ENCODE measurements around the gene FAM136A. TPM values are rescaled to one million over a fixed set of nuclear protein-coding genes. Genes with fewer than 3 reads are reported as not detected.
"Not testable (repeated sequence)": the region's sequence is repeated elsewhere in the genome, so short reads cannot be mapped to it uniquely, and the experiment has no call there.

FAM136A gene
- total RNA-seq: 10.7 and 20.3 TPM in 2 replicates

GRCh38 chr2:70301344-70302194 lies at the start of gene FAM136A:
Gene FAM136A, minus strand, starts transcription at chr2:70302067. Its CDS starts 56 bp downstream, at chr2:70302011.
- peak; percentile 82 to 89 for DNase-seq (ENCODE audit: low read depth in 2 of 2)

GRCh38 chr2:70349921-70350685 lies 48.2 kb upstream of the FAM136A start:
- DNase-seq (ENCODE audit: low read depth in 2 of 2): peak in 1 of 2 donors; percentile 89

DNA sequence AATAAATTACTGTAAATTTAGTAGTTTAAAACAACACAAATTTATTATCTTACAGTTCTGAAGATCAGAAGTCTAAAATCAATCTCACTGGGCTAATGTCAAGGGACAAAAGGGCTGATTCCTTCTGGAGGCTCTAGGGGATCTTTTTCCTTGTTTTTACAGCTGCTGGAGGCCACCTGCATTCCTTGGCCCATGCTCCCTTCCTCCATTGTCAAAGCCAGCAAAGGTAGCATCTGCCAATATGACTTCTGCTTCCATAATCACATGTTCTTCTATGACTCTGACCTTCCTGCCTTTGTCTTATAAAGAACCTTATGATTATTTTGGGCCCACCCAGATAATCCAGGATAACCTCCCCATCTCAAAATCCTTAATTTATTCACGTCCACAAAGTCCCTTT lies 46.0 kb upstream of the FAM136A start:
- peak in 1 of 2 donors; percentile 29 for DNase-seq (ENCODE audit: low read depth in 2 of 2)

GRCh38 chr2:70344195-70344594 lies 42.3 kb upstream of the FAM136A start:
- peak in 1 of 2 donors; percentile 41 for DNase-seq (ENCODE audit: low read depth in 2 of 2)

GRCh38 chr2:70341477-70341765 lies 39.6 kb upstream of the FAM136A start:
- DNase-seq (ENCODE audit: low read depth in 2 of 2): no peak

DNA sequence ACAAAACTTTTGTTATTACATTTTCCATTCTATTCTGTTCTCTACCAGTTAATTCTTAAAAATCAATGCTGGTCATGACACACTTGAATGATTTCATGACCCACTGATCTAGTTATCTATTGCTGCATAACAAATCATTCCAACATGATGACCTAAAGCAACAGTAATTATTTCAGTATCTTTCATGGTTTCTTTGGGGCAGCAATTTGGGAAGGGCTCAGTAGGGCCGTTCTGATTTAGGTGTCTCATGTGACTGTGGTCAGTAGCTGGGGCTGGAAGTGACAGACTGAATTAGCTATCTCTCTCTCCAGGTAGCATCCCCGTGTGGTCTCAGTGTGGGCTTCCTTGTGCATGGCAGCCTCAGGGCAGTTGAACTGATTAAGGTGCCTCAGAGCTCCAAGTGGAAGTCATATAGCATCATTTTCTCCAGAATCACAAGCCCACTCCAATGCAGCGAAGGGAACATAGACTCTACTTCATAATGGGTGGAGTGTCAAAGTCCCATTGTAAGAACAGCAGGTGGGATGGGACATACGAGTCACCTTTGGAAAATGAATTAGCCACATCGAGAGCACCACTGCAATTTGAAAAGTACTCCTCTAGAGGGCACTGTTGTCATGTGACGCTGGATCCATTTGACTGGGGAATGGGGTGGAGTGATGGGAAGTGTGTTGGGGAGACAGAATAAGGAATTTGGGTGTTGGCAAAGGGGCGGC lies 39.1 kb upstream of the FAM136A start:
- peak; percentile 44 to 71 for DNase-seq (ENCODE audit: low read depth in 2 of 2)

GRCh38 chr2:70340075-70340474 lies 38.2 kb upstream of the FAM136A start:
- no peak for DNase-seq (ENCODE audit: low read depth in 2 of 2)

DNA sequence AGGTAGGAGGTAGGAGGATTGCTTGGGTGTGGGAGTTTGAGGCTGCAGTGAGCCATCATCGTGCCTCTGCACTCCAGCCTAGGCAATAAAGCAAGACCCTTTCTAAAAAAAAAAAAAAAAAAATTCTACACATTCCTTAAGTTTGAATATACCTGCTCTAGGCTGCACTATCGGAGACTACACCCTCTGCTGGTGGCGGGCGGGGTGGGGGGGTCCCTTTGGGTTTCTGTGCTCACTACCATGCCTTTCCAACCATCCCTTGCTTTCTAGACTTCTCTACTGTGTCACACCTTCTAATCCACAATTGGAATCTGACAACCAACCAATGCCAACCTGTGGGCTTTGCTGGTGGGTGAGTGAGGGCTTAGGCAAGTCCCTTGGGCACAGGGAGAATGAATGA lies 34.7 kb upstream of the FAM136A start:
- no peak for DNase-seq (ENCODE audit: low read depth in 2 of 2)

- DNase-seq (ENCODE audit: low read depth in 2 of 2): no peak
Measured at GRCh38 chr2:70331012-70331411, 29.1 kb upstream of the FAM136A start.

DNA sequence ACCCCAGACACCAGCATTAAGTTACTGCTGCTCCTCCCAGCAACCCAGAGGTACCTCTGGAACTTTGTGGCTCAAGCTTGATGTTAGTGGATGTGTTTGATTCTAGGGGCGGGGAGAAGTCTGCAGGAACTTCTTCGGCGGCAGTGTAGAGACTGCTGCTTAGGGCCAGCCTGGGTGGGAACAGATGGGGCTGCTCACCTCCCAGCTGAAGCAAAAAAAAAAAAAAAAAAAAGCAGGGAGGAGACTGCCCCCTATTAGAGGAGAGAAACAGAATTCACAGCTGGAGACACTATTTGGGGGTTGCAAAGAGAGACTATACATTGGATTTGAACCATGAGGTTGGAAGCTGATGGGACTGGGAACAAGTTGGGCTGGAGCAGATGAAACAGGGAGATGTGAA lies 28.6 kb upstream of the FAM136A start:
- no peak for DNase-seq (ENCODE audit: low read depth in 2 of 2)

DNA sequence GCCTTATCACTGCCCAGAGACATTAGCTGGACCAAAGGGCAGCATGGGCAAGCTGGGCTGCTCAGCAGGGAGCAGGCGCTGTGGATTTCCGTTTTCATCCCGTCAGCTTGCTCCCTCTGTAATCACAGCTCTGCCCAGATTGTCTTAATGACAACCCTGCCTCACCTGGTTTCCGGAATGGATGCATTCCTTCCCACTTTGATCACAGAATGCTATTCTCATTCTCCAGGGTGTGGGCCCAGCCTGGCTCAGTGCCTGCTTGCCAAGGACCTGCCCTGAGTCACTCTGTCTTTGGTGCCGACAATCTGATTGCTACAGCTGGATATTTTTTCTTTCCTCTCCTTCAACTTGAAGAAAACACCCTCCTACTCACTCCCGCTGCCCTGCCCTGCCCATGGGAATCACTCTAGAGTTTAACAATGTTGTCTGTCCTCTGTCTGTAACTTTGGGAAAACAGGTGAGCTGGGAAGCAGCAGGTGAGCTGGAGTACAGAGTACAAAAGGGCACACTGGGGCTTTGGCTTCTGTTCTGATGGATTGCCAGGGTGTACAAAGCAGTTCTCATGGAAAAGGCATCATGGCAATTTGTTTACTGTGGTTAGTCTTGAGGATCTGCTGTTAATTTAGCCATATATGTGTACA lies 27.2 kb upstream of the FAM136A start:
- no peak for DNase-seq (ENCODE audit: low read depth in 2 of 2)

DNA sequence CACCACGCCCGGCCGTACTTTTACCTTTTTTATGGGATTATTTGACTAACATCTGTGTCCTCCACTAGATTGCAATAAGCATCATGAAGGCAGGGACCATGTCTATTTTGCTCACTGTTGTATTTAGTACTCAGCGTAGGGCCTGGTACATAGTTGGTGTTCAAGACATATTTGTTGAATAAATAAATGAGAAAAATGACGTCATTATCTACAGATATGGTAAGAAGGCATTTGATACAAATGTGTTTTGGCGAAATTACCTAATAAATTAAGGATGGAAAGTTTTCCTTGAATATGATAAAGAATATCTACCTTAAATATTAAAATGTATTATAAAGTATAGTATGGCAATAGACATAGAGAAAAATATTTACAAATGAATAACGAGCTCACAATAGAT lies 24.0 kb upstream of the FAM136A start:
- DNase-seq (ENCODE audit: low read depth in 2 of 2): no peak

- DNase-seq (ENCODE audit: low read depth in 2 of 2): no peak
Measured at GRCh38 chr2:70322518-70322917, 20.7 kb upstream of the FAM136A start.

GRCh38 chr2:70321370-70321769 lies 19.5 kb upstream of the FAM136A start:
- DNase-seq (ENCODE audit: low read depth in 2 of 2): no peak

DNA sequence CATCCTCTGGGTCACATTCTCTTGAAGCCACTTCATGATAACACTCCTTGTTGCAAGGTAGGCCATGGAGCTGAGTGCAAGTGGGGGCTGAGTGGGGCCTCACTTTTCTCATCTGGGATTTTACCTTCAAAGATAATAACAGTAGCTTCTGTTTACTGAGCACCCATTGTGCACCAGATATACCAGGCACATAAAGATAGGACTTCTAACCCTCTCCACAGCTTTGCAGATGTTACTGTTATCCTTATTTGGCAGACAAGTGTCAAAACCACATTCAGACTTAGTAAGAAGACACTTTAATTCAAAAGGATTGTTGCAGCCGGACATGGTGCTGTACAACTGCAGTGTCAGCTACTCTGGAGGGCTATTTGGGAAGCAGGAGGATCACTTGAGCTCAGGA lies 12.8 kb upstream of the FAM136A start:
- no peak for DNase-seq (ENCODE audit: low read depth in 2 of 2)

DNA sequence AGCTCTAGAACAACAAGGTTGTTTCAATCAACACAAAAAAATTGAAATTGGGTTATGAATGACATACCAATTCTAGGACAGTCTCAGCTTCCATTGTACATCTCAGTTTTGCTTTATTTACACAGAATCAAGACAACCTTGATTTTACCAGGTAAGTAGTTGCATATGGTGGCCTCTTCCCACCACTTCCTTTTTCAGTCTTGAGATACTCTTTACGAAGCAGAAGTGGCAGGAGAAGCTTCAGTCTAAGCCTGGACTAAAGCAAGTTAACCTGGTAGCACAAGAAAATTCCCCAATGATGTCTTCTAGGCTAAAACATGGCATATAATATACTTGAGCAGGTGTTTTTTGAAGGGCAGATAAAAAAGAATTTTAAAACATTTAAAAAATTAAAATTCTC lies 10.7 kb upstream of the FAM136A start:
- no peak for DNase-seq (ENCODE audit: low read depth in 2 of 2)

GRCh38 chr2:70310899-70311298 lies 9.0 kb upstream of the FAM136A start:
- DNase-seq (ENCODE audit: low read depth in 2 of 2): no peak

- no peak for DNase-seq (ENCODE audit: low read depth in 2 of 2)
Measured at GRCh38 chr2:70305531-70305930, 3.7 kb upstream of the FAM136A start.

DNA sequence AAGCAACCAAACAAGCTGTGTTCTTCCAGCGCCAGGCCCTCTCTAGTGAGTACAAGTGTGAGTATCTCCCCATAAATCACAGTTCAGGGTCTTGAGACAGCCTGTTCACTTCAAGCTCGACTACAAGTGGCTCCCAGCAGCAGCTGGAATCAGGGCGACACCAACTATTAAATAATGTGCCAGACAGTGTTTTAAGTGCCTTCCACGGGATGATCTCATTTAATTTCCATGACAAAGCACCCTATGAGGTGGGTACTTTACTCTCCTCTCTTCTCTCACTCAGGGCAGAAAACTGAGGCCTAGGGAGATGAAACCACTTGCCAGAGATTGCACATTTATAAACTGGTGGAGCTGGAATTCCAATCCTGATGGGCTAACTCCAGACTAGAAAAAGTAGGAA lies 2.6 kb upstream of the FAM136A start:
- DNase-seq (ENCODE audit: low read depth in 2 of 2): no peak

DNA sequence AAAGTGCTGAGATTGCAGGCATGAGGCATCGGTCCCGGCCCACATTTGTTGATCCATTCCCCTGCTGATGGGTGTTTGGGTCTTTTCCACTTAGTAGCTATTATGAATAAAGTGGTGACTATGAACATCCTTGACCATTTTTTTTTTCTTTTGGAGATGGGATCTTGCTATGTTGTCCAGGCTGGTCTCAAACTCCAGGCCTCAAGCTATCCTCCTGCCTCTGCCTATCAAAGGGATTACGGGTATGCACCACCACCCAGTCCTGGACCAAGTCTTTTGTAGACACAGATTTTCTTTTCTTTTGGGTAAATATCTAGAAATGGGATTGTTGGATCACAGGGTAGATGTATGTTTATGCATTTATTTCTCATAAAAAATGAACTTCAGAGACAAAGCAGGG lies 1.3 kb upstream of the FAM136A start:
- no peak for DNase-seq (ENCODE audit: low read depth in 2 of 2)

DNA sequence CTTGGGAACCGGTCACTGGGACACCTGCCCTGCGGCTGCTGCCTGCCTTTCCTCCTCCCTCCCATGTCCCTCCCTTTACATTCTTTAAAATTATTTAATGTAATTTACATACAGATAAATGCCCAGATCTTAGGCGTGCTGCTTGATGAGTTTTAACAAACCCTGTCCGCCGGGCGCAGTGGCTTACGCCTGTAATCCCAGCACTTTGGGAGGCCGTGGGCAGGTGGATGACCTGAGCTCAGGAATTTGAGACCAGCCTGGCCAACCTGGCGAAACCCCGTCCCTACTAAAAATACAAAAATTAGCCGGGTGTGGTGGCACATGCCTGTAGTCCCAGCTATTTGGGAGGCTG lies 304 bp upstream of the FAM136A start:
- DNase-seq (ENCODE audit: low read depth in 2 of 2): not testable (repeated sequence)

- DNase-seq (ENCODE audit: low read depth in 2 of 2): no peak
Measured at GRCh38 chr2:70300771-70301343, 1.0 kb downstream of the FAM136A start.
